ENCODE data around the gene MAPK9. TPM values are rescaled to one million over a fixed set of nuclear protein-coding genes. Genes with fewer than 3 reads are reported as not detected.
A peak's percentile ranks its signal among the peaks of the same experiment; 100 is the strongest.

MAPK9 gene
- total RNA-seq, 4 donors from 2014 or later: 14.5 to 27.3 (median 20.5) TPM

- no peak for TF ChIP-seq POLR2A (IDR thresholded peaks at IDR 0.05)
- 0% methylated on average over 7 of the region's 68 CpGs; no CpG with 5 or more reads in 1 of the 2 donors for WGBS, 2 donors
- Histone ChIP-seq H3K27ac (peak overlapping the region; percentile 41 to 95 (median 94)), H3K4me3 (peak overlapping the region; percentile 81 to 100 (median 92)), H3K36me3 (peaks cover 0 to 4% (median 0%) of the 10 kb centered on the region in 3 donors), H3K27me3 (no peaks in the 10 kb centered on the region), H3K9me3 (no peaks in the 10 kb centered on the region), H3K4me1 (peaks cover 13 to 60% (median 22%) of the 10 kb centered on the region in 3 donors)
- intact Hi-C loops (cut with DNase I): loop anchor here (10.0 kb wide), 1 partner anchor 173 kb away; no protein-coding TSS in a partner anchor
- no peak for DNase-seq
Measured at GRCh38 chr5:180291234-180291940, 496 bp downstream of the MAPK9 start.

- no peaks in the 10 kb centered on the region for H3K27me3 ChIP-seq
- H3K4me3 ChIP-seq: peak overlapping the region; percentile 81 to 100 (median 92)
- no peak for TF ChIP-seq CTCF (IDR thresholded peaks at IDR 0.05)
- TF ChIP-seq POLR2A (IDR thresholded peaks at IDR 0.05): no peak
- intact Hi-C loops (cut with DNase I): loop anchor here (10.0 kb wide), 1 partner anchor 174 kb away; no protein-coding TSS in a partner anchor
- peaks cover 0 to 6% (median 0%) of the 10 kb centered on the region in 3 donors for H3K36me3 ChIP-seq
- peak overlapping the region in 2 of 4 donors; percentile 41 to 92 for H3K27ac ChIP-seq
- peaks cover 13 to 60% (median 22%) of the 10 kb centered on the region in 3 donors for H3K4me1 ChIP-seq
- no peaks in the 10 kb centered on the region for H3K9me3 ChIP-seq
- no peak for DNase-seq
- WGBS, 2 donors: 15 to 18% methylated on average over 11 to 13 of the region's 13 CpGs
Measured at GRCh38 chr5:180290568-180291233, 1.2 kb downstream of the MAPK9 start.

GRCh38 chr5:180289966-180290365 is 1.9 kb downstream of the MAPK9 start:
- TF ChIP-seq POLR2A (IDR thresholded peaks at IDR 0.05) (no peak), CTCF (IDR thresholded peaks at IDR 0.05) (no peak)
- H3K4me1 ChIP-seq: peaks cover 13 to 60% (median 22%) of the 10 kb centered on the region in 3 donors
- H3K36me3 ChIP-seq: peaks cover 0 to 6% (median 0%) of the 10 kb centered on the region in 3 donors
- no peak for DNase-seq
- H3K27me3 ChIP-seq: no peaks in the 10 kb centered on the region
- intact Hi-C loops (cut with DNase I): loop anchor here (10.0 kb wide), 1 partner anchor 175 kb away; no protein-coding TSS in a partner anchor
- H3K4me3 ChIP-seq: no peak overlapping the region
- no peaks in the 10 kb centered on the region for H3K9me3 ChIP-seq
- WGBS, 2 donors: 73 to 91% methylated on average over 5 of the region's 5 CpGs
- no peak overlapping the region for H3K27ac ChIP-seq

GRCh38 chr5:180289433-180289832 is 2.5 kb downstream of the MAPK9 start:
- Histone ChIP-seq H3K4me3 (no peak overlapping the region), H3K9me3 (no peaks in the 10 kb centered on the region), H3K27ac (no peak overlapping the region), H3K4me1 (peaks cover 13 to 56% (median 22%) of the 10 kb centered on the region in 3 donors), H3K36me3 (peaks cover 0 to 6% (median 0%) of the 10 kb centered on the region in 3 donors), H3K27me3 (no peaks in the 10 kb centered on the region)
- intact Hi-C loops (cut with DNase I): no loop called here
- TF ChIP-seq CTCF (IDR thresholded peaks at IDR 0.05) (no peak), POLR2A (IDR thresholded peaks at IDR 0.05) (no peak)
- 32 to 61% methylated on average over 3 of the region's 3 CpGs for WGBS, 2 donors
- DNase-seq: no peak

GRCh38 chr5:180287868-180288267 is 4.0 kb downstream of the MAPK9 start:
- 84 to 91% methylated on average over 7 of the region's 7 CpGs for WGBS, 2 donors

More at GRCh38 chr5:180287868-180288267, 4.0 kb downstream of the MAPK9 start:
- intact Hi-C loops (cut with DNase I): no loop called here
- no peak overlapping the region for H3K27ac ChIP-seq
- H3K36me3 ChIP-seq: peaks cover 0 to 19% (median 0%) of the 10 kb centered on the region in 3 donors
- peaks cover 8 to 41% (median 17%) of the 10 kb centered on the region in 3 donors for H3K4me1 ChIP-seq
- TF ChIP-seq CTCF (IDR thresholded peaks at IDR 0.05): no peak
- TF ChIP-seq POLR2A (IDR thresholded peaks at IDR 0.05): no peak
- no peak overlapping the region for H3K4me3 ChIP-seq
- DNase-seq: no peak
- H3K9me3 ChIP-seq: no peaks in the 10 kb centered on the region
- H3K27me3 ChIP-seq: no peaks in the 10 kb centered on the region
